GM23248 (cell line): Measurements from ENCODE around the gene KISS1. TPM values are rescaled to one million over a fixed set of nuclear protein-coding genes. Genes with fewer than 3 reads are reported as not detected.

Source experiments
- DNase-seq: peaks from one replicate; pipeline ENCODE4 v3.0.0-alpha.2; 2015
- H2AFZ ChIP-seq: fragments of 200-600 bp; sonication (generic); 2 replicates; pipeline ENCODE4 v1.6.1; 2016; ENCODE audit warnings: antibody characterized with exemption
- H3F3A ChIP-seq: fragments of 200-600 bp; sonication (generic); 2 replicates; pipeline ENCODE4 v1.6.1; 2016; ENCODE audit warnings: mild to moderate bottlenecking, antibody characterized with exemption, mixed run types; ENCODE audit not compliant: insufficient read depth
- H3K27ac ChIP-seq: fragments of 200-600 bp; sonication (generic); 2 replicates; pipeline ENCODE4 v1.5.1; 2016; ENCODE audit warnings: mild to moderate bottlenecking
- H3K27me3 ChIP-seq: fragments of 200-600 bp; sonication (generic); replicated peaks from 2 replicates; pipeline ENCODE4 v1.6.1; 2016; ENCODE audit warnings: mild to moderate bottlenecking; ENCODE audit not compliant: insufficient read depth
- H3K36me3 ChIP-seq: fragments of 200-600 bp; sonication (generic); 2 replicates; pipeline ENCODE4 v1.6.1; 2016; ENCODE audit warnings: low read depth, mild to moderate bottlenecking
- H3K4me1 ChIP-seq: fragments of 200-600 bp; sonication (generic); 2 replicates; pipeline ENCODE4 v1.6.1; 2016; ENCODE audit warnings: mild to moderate bottlenecking; ENCODE audit not compliant: insufficient read depth
- H3K4me2 ChIP-seq: fragments of 200-600 bp; sonication (generic); one replicate; pipeline ENCODE4 v1.6.1; 2016; ENCODE audit warnings: mild to moderate bottlenecking; ENCODE audit not compliant: unreplicated experiment
- H3K4me3 ChIP-seq: fragments of 200-600 bp; sonication (generic); 2 replicates; pipeline ENCODE4 v1.5.1; 2016; ENCODE audit warnings: mild to moderate bottlenecking
- H3K79me2 ChIP-seq: fragments of 200-600 bp; sonication (generic); 2 replicates; pipeline ENCODE4 v1.6.1; 2016; ENCODE audit warnings: mild to moderate bottlenecking; ENCODE audit not compliant: insufficient read depth
- H3K9ac ChIP-seq: fragments of 200-600 bp; sonication (generic); 2 replicates; pipeline ENCODE4 v1.6.1; 2016; ENCODE audit warnings: mild to moderate bottlenecking
- H3K9me2 ChIP-seq: fragments of 200-600 bp; sonication (generic); 2 replicates; pipeline ENCODE4 v1.6.1; 2016; ENCODE audit warnings: mixed run types, mild to moderate bottlenecking, moderate library complexity; ENCODE audit not compliant: insufficient read depth
- H3K9me3 ChIP-seq: fragments of 200-600 bp; sonication (generic); one replicate; pipeline ENCODE4 v1.6.1; 2017; ENCODE audit warnings: low read depth
- H4K20me1 ChIP-seq: fragments of 200-600 bp; sonication (generic); 2 replicates; pipeline ENCODE4 v1.6.0; 2016; ENCODE audit not compliant: insufficient read depth
- EZH2 ChIP-seq: fragments of 200-600 bp; sonication (generic); IDR thresholded peaks from 2 replicates; pipeline ENCODE4 v1.6.1; 2018; ENCODE audit warnings: antibody characterized with exemption, mild to moderate bottlenecking; ENCODE audit not compliant: insufficient read depth, poor library complexity, severe bottlenecking
- EZH2phosphoT487 ChIP-seq: fragments of 200-600 bp; sonication (generic); IDR thresholded peaks from 2 replicates; pipeline ENCODE4 v1.6.1; 2018; ENCODE audit warnings: antibody characterized with exemption, moderate library complexity, mild to moderate bottlenecking, low read depth; ENCODE audit not compliant: insufficient read depth
- WGBS, 2 experiments: methylation state at CpG; one replicate each; pipeline ENCODE4 v1.1.6; 2015 to 2017; ENCODE audit warnings: low lambda C conversion rate in 2 of 2, low coverage in 1 of 2; ENCODE audit errors: missing lambda C conversion rate in 2 of 2; 5-methylcytosine and 5-hydroxymethylcytosine counted together
- in situ Hi-C: fragments of 300-500 bp; cut with MboI; formaldehyde crosslinking; loops from 2 replicates; pipeline ENCODE4 v1.15.0; 2020
- polyA plus RNA-seq: library from polyadenylated mRNA; unstranded; fragments of >200 nt; fragmentation: Nextera tagmentation; extraction: Ambion mirVana; gene quantifications from 2 replicates; pipeline ENCODE4 v1.2.1, GENCODE V29; 2016
- total RNA-seq: library from RNA; depleted of rRNA; stranded (reverse); fragments of >200 nt; shearing (Covaris generic); gene quantifications from 2 replicates; pipeline ENCODE4 v1.2.3, GENCODE V29; 2014

Gene KISS1
- total and polyA plus RNA-seq, 2 experiments from 2014 or later, result not detected

DNA sequence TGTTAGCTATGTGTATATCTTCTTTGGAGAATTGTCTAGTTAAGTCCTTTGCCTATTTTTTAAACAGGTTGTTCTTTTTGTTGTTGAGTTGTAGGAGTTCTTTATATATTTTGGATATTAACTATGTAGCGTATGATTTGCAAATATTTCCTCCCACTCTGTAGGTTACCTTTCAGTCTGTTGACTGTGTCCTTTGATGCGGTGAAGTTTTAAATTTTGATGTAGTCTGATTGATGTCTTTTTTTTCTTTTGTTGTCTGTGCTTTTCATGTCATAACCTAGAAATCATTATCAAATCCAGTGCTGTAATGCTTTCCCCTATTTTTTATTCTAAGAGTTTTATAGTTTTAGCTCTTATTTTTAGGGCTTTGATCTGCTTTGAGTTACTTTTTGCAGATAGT lies 8.7 kb upstream of the KISS1 start:
- no peak overlapping the region for H3K4me3 ChIP-seq
- DNase-seq, result no peak
- H3K27me3 ChIP-seq, result 0 out of 2 replicates have a peak, but pooled peaks cover 4% of the 10 kb centered on the region
- H3K4me2 ChIP-seq, result no peak overlapping the region
- TF ChIP-seq EZH2phosphoT487, result no peak
- no peak for TF ChIP-seq EZH2
- H2AFZ ChIP-seq, result no peak overlapping the region
- in situ Hi-C loops, result loop anchor here (5.0 kb wide), 1 partner anchor 48 kb away; no protein-coding TSS in a partner anchor
- H3K9me2 ChIP-seq, result no peaks in the 10 kb centered on the region
- WGBS, 2 experiments, result 83 to 94% methylated on average over 2 of the region's 2 CpGs
- peaks cover 10% of the 10 kb centered on the region; the same call in 1 of the 2 replicates for H3K4me1 ChIP-seq
- no peaks in the 10 kb centered on the region for H4K20me1 ChIP-seq
- H3K27ac ChIP-seq, result no peak overlapping the region
- no peaks in the 10 kb centered on the region for H3F3A ChIP-seq
- no peaks in the 10 kb centered on the region for H3K9me3 ChIP-seq
- no peak overlapping the region for H3K9ac ChIP-seq
- H3K36me3 ChIP-seq, result no peaks in the 10 kb centered on the region
- no peaks in the 10 kb centered on the region for H3K79me2 ChIP-seq

DNA sequence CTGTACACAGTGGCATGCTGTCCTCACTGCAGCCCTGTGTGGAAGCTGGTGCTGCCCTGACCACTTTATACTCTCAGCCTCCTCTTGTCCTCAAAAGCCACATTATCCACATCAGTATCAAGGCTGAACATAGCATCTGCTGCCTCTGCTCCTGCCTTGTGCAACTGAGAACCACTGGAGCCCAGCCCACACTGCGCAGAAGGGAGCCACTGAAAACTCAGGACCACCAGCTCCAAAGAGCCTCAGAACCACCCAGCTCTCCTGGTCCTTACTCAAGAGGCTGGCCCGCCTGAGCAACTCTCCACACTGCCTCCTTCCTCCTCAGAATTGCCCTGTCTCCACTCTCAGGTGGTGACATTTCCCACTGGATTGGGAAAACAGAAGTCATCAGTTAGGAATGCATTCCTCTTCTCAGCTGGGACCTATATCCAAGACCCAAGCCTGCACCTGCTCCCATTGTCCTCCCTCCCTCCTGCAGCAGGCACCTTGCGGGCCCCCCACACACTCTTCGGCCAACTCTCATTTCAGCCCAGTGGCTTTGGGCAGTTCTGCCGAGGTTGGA lies 7.0 kb upstream of the KISS1 start:
- no peak for TF ChIP-seq EZH2phosphoT487
- no peaks in the 10 kb centered on the region for H3K9me3 ChIP-seq
- no peak overlapping the region for H3K27ac ChIP-seq
- H3F3A ChIP-seq, result no peaks in the 10 kb centered on the region
- H3K27me3 ChIP-seq, result 0 out of 2 replicates have a peak, but pooled peaks cover 4% of the 10 kb centered on the region
- 90 to 93% methylated on average over 5 of the region's 5 CpGs for WGBS, 2 experiments
- no peak overlapping the region for H3K4me3 ChIP-seq
- H2AFZ ChIP-seq, result no peak overlapping the region
- H4K20me1 ChIP-seq, result no peaks in the 10 kb centered on the region
- no peak for DNase-seq
- H3K79me2 ChIP-seq, result no peaks in the 10 kb centered on the region
- no peak overlapping the region for H3K4me2 ChIP-seq
- no peak overlapping the region for H3K9ac ChIP-seq
- no peaks in the 10 kb centered on the region for H3K36me3 ChIP-seq
- peaks cover 19% of the 10 kb centered on the region for H3K4me1 ChIP-seq
- in situ Hi-C loops, result no loop called here
- H3K9me2 ChIP-seq, result no peaks in the 10 kb centered on the region

DNA sequence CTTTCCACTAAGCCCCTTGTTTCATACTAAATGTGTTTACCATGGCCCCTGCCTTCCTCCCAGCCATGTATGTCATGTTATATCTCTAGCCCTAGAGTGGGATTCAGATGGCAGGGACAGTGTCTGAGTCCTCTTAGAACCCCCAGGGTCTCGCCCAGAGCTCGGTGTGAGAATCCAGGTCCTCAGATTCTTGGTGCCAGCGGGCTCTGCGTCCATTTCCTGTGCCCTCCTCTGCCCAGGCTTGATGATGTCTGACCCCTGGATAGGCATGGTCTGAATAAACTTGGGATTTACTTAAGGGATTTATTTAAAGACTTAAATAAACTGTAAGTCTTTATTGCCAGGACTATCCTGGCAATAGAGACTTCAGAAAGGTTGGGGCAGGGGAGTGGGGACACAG lies 6.2 kb upstream of the KISS1 start:
- Histone ChIP-seq H3K4me3 (no peak overlapping the region), H3K9me3 (no peaks in the 10 kb centered on the region), H3K4me2 (no peak overlapping the region), H3K4me1 (peaks cover 24% of the 10 kb centered on the region), H3K27me3 (0 out of 2 replicates have a peak, but pooled peaks cover 4% of the 10 kb centered on the region), H3K36me3 (no peaks in the 10 kb centered on the region), H3K9ac (no peak overlapping the region), H3K9me2 (no peaks in the 10 kb centered on the region), H3F3A (no peaks in the 10 kb centered on the region), H3K27ac (no peak overlapping the region), H3K79me2 (no peaks in the 10 kb centered on the region), H2AFZ (no peak overlapping the region), H4K20me1 (no peaks in the 10 kb centered on the region)
- no peak for TF ChIP-seq EZH2phosphoT487
- TF ChIP-seq EZH2, result no peak
- 85 to 90% methylated on average over 4 of the region's 4 CpGs for WGBS, 2 experiments
- in situ Hi-C loops, result no loop called here
- DNase-seq, result no peak

DNA sequence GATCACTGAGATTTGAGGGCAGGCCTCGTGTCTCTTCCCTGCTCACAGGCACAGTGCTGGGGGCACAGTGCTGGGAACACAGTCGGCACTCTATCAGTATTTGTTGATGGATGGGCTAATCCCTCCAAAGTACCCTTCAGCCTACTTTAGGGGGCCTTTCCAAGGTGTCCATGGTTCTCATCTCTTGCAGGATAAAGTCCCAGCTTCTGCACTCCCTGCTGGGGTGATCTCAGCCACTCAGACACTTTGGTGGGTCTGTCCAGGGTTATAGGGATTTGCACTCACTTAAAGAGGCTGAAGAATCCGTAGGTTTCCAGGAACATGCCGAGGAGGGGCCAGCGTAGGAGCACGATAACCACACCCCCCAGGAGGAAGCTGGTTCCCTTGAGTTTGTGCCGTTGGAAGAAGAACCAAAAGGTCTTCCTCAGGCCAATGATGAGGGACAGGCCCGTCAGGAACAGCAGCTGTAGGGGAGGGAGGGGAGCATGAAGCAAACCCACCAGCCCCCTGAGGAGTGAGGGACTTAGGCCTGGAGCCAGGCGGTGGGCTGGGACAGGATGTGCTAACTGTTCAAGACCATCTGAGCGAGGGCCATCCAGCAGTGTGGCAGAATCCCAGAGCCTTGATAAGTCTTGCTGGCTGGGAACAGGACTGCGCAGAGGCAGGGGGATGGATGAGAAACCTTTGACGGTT lies 5.2 kb upstream of the KISS1 start:
- no peaks in the 10 kb centered on the region for H3F3A ChIP-seq
- no peak for DNase-seq
- in situ Hi-C loops, result no loop called here
- H3K27me3 ChIP-seq, result 0 out of 2 replicates have a peak, but pooled peaks cover 4% of the 10 kb centered on the region
- H3K9ac ChIP-seq, result no peak overlapping the region
- no peaks in the 10 kb centered on the region for H3K79me2 ChIP-seq
- no peaks in the 10 kb centered on the region for H3K9me2 ChIP-seq
- WGBS, 2 experiments, result 88 to 89% methylated on average over 12 of the region's 12 CpGs
- no peaks in the 10 kb centered on the region for H3K36me3 ChIP-seq
- H3K9me3 ChIP-seq, result no peaks in the 10 kb centered on the region
- H4K20me1 ChIP-seq, result no peaks in the 10 kb centered on the region
- TF ChIP-seq EZH2phosphoT487, result no peak
- TF ChIP-seq EZH2, result no peak
- H3K4me1 ChIP-seq, result peaks cover 21% of the 10 kb centered on the region
- H3K27ac ChIP-seq, result no peak overlapping the region
- no peak overlapping the region for H3K4me3 ChIP-seq
- H3K4me2 ChIP-seq, result no peak overlapping the region
- no peak overlapping the region for H2AFZ ChIP-seq
